Stimulated activated CD4-positive, alpha-beta T cell treated with anti-CD3 and anti-CD28 coated beads, Interleukin-12 subunit alpha, Interleukin-12 subunit beta, amount 100 ng/mL, for 4 hours (primary cell): Measurements from ENCODE around the gene EGR2.
A peak's percentile ranks its signal among the peaks of the same experiment; 100 is the strongest.

Experiments
- DNase-seq: peaks from one replicate; pipeline ENCODE4 v3.0.0-alpha.2; 2020

The EGR2 gene

DNA sequence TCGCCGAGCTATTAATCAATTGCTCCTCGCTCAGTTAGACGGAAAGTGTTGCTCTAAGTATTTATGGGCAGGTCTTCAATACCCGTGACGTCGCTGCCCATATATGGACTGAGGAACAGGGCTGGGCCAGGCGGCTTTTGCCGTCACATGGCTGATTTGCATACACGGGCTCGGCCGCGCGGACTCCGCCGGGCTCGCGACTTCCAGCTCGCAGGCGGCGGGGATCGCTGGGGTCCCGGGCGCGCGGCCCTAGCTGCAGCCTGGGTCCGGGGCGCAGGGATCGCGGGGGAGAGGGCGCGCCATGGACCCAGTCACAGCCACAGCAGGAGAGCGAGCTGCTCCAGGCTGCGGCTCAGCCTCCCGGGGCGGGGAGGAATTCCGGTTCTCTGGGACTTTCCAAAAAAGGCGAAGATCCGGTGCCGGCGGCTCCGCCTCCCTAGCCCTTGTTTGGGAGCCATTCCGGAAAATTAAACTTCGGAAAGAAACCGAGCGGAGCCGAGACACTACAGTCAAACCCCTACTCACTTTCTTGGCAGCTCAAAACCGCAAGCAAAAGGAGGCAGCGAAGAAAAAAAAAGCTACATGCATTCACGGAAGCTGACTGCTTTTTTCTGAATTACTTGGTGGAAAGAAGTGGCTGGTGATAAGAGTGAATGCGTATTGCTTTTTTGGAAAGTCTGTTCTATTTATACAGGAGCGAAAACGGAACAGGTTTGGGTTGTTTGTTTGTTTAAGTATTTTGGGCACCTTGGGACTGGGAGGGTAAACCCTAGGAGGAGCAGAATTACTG lies at the start of gene EGR2:
EGR2 (minus strand) TSS at position 36 of the 790 bp plus-strand sequence. CDS start 337 bp downstream, outside the sequence.
- DNase-seq: peak; percentile 92

DNA sequence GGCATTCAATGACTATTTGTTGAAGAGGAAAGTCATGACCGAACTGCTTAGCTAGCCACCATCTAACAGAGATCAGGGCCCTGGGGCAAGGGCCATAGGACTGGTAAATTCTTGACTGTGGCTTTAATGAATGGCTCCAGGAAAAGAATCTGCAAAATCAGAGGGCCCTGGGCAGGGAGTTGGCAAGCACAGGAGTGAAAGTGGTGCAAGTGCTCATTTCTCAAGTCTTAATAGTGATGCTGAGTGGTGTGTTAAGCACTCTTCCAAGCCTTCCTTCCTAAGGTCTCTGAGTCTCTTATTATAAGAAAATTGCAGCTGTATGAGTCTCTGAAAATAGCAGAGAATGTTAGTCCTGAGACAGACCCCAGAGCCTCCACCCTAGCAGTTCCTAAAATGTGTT lies 46.3 kb upstream of the EGR2 start:
- DNase-seq: no peak

DNA sequence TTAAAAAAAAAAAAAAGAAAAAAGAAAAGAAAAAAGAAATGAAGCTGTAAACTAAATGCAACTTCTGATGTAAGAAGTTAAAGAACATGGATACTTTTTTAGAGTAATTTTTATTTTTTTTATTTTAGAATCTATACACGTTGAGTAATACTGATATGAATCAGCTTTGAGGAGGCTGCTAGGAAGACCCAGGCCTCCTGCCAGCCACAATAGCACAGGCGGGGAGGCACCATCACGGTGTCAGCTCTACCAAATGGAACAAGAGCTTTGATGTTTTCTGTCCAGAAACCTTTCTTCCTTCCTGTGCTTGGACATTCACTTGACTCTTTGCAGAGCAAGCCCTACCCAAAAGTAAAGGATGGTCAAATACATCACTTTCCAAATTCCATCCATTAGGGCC lies 45.3 kb upstream of the EGR2 start:
- DNase-seq: no peak

DNA sequence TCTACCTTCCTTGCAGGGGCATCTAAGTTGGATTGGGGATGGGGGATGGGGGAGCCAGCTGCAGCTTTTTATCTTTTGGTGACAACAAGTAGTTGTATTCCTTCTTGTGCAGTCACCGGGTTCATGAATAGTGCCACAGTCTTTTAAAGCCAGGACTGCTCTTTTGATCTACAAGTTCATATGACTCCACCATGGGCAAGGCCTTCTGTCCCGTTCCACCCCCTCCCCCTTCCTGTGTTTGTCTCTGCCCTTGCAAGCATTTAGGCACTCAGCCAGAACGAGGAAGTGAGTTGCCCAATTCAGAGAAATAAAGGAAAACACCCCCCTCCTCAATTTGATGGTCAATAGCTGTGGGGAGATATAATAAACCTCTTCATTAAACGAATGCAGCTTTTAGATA lies 44.8 kb upstream of the EGR2 start:
- DNase-seq: no peak

DNA sequence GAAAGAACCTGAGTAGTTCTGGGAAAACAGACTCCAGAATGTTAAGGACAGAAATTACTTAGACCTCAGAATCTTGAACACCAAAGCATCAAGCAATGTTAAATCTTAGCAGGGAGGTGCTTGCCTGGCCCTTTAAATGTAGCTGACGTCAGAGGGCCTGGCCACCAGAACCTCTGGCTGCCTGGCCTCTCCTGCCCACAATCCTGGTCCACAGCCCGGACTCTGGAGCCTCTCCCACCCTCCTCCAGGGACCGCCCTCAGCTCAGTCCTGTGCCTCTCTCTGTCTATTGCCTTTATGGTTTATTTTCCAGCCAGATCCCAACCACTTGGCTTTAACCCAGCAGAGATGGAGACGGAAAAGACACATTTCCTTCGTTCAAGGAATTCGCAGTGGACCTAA lies 42.2 kb upstream of the EGR2 start:
- DNase-seq: no peak

DNA sequence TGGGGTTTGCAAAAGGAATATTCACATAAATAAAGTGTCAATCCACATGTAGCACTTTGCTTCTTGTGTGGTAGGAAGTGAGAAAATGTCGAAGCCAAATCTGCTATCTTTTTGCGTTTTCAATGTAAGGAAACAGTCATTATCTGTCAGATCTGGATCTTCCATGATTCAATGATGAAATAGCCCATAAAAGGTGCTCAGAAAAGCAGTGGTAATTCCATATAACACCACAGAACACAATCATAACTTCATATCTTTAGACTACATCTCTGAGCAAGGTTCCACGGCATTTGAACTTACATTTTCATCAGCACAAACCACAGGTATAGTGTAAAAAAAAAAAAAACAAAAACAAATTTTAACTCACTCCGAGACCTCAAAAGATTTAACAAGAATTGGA lies 39.9 kb upstream of the EGR2 start:
- no peak for DNase-seq

DNA sequence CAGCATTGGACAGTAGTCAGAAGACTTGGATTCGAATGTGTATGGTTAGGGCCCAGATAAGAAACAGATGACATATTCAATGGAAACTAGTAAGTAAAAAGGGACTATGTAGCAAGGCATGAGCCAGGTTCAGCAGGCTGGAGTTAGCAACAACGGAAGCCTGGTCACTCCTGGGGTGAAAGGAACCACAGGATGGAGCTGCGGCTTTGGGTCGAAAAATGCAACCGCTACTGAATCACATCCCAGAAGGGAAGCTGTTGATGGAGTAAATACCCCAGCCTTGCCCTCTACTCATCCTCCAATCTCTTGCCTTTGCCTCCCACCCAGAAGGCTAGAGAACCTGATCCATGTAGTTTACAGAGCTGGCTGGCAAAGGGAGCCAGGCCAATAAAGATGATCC lies 37.5 kb upstream of the EGR2 start:
- no peak for DNase-seq

DNA sequence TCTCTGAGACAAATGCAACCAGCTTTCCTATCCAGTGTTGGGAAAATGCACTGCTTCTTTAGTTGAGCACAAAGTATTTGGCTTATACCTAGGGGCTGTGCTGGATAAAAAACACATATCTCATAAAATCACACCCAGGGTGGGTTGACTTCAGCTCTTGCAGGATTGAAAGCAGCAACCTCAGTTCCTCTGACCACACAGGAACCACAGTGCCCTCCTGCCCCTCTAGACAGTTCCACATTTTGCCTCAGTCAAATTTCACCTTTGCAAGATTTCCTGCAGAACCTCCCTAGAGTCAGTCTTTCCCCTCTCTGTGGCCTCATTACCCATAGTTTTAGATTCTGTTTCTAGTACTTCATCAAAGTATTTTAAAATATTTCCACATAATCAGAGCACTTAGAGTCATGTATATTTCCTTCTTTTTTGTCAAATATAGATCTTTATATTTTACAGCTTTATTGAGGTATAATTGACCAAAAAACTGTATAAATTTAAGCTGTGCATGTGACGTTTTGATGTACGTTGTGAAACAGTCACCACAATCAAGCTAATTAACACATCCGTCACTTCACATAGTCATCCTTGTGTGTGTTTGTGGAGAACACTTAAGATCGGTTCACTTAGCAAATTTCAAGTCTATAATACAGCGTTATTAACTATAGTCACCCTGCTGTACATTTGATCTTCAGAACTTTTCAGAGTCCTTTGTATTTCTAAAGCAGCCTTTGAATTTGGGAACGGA lies 37.0 kb upstream of the EGR2 start:
- DNase-seq: no peak

DNA sequence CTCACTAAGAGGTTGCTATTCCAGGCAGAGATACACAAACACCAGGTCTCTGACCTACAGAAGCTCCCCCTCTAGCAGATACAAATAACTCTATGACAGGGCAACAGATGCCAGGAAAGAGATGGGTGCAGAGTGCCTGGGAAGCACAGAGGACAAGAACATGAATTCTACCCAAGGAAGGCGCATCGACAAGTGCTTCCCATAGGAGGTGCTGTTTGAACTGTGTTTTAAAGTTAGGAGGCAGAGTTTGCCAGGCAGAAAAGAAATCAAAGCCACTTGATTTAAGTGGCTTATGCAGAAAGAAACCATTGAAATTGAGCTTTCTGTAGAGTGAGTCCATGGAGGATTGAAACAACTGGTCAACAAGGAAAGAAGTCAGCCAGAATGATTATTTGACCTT lies 35.3 kb upstream of the EGR2 start:
- DNase-seq: no peak

DNA sequence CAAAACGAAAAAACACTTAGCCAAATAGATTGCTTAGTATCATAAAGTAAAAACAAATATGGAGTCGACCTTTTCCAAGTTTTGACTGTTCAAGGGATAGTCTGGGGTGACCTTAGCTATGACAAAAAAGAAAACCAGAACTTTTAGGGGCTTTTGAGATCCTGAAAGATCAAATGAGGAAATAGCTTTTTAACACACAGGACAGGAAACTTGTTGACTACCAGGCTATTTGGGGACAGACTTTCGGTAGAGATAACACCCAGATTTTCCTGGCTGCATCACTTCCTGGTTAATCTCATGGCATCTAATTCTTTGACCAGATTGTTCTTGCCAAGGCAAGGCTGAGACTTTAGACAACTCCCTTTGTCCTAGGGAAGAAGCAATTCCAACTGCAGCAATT lies 34.5 kb upstream of the EGR2 start:
- no peak for DNase-seq

DNA sequence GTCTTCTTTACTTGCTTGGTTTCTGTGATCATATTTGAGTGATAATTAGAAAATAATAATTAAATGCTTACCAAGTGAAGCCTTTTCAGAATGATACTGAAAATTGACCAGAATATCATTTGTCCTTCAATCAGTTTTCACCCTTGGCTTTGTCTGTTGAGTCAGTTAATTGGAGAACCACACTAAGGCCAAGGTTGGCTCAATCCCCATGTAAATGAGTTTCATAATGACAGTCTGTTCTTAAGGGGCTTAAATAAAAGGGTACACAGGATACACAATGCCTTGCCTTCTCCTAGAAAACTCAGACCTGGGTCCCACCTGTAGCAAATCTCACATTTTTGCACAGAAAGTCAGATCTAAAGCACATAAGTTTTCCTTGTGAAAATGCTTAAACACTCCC lies 31.3 kb upstream of the EGR2 start:
- DNase-seq: no peak

DNA sequence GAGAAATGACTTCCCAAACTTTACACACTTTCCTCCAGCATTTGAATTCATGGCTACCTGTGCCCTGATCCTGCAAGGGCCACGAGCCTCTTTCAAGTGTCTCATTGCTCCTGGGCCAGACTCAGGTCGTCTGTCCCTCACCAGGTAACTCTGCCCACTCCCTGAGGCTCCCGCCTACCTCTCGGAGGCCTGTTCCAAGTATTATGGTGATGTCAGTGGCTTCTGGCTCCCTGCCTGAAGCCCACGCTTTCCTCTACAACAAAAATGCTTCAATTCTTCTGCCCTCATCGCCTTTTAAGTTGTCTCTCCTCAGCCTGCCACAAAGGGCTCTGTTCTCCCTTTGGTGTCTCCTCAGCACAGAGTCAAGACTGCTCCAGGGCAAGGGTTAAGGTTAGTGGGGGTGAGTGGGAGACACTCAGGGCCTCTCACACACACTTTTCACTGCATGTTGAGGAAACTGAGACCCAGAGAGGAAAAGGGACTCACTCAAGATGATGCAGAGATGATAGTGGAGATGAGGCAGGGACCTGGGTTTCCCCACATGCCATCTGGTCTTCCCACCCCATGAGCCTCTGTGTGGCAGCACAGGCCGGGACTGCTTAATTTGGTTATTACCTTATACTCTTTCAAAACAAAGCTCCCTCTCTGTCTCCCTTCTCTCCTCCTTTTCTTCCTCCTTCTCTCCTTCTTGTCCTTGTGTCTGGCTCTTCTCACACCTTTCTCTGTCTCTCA lies 28.3 kb upstream of the EGR2 start:
- peak; percentile 22 for DNase-seq

DNA sequence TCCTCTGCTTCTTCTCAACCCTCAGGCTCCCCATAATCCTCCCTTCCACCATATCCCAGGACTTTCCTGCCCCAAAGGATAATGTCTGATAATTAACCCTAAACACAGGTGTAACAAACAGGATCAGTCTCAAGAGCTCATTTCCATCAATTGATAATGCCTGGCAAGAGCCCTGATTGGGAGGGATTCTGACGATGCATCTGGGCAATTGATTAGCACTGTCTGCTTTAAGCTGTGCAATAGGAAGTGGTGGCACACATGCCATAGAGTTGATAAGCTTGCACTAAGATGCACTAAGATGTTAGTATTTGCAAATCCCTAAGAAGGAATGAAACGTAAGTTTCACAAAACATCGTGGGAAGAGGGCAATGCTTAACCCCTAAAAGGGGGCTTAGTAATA lies 27.4 kb upstream of the EGR2 start:
- no peak for DNase-seq

DNA sequence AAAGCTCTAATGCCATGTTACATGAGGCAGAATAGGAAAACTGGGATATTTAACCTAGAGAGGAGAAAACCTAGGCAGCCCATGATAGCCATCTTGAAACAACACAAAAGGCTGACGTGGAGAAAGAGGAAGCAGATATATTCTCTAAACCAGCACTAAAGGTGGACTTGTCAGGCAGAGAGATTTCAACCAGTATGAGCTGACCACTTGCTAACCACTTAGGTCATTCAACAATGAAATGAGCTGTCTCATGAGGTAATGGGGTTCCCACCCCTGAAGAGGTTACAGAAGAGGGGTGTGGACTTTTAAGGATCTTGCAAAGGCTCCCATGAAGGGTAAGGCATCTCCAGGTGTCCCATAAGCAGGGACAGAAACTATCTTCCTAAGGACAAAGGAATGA lies 26.8 kb upstream of the EGR2 start:
- no peak for DNase-seq

DNA sequence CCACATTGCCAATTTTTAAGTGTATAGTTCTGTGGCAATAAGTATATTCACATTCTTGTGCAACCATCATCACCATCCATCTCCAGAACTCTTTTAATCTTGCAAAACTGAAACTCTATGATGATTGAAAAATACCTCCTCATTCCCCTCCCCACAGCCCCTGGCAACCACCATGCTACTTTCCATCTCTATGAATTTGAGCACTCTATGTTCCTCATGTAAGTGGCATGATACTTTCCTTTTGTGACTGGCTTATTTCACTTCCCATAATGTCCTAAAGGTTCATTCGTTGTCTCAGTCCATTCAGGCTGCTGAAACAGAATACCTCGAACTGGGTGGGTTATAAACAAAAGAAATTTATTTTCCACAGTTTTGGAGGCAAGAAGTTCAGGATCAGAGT lies 23.4 kb upstream of the EGR2 start:
- no peak for DNase-seq

DNA sequence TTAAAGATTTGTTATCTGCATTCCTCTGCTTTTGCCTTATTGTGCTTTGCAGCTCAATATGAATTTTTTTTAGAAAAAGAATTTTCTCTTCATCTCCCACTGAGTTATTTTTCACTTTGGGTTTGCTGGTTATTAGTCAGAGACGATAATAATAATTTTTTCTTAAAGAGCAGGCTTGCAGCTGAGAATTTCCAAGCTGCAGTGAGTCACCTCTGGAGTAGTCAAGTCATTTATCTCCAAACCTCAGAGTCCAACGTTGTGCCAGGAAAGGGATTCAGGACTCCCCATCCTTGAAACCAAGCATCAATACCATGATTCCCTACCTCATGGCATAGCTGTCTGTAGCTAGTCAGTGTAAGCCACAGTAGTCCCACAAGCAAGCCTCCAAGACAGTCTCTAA lies 15.2 kb upstream of the EGR2 start:
- no peak for DNase-seq

DNA sequence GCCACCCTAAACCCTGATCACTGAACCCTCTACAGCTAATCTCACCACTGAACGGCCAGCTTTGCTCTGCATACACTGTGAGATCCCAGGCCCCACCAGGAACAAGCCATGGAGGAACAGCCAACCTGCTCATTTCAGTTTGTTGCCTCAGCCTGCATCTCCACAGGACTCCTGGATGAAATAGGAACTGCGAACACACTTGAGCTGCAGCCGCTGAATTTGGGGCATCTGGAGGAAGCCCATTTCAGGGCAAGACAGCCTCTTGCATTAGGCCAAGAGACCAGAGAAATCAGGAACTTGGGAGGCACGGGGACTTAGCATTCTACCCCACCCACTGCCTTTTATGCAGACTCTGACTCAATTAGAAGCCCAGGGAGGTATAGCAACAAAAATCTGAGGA lies 14.5 kb upstream of the EGR2 start:
- DNase-seq: no peak

DNA sequence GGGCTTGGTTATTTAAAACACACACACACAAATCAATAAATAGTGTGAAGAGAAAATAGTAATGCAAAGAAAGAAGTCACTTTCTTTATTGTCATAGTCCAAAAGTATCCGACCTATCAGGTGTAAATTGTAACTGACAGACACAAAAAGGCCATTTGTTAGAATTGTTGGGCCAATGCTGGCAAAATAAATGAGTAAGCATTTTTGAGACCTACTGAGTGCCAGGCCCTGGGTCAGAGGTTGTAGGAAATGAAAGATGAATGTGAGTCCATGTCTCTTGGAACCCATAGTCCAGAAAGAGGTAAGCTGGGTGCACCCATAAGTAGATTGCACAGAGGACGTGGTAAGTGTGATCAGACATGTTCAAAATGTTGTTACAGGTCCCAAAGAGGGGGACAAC lies 13.5 kb upstream of the EGR2 start:
- DNase-seq: no peak

DNA sequence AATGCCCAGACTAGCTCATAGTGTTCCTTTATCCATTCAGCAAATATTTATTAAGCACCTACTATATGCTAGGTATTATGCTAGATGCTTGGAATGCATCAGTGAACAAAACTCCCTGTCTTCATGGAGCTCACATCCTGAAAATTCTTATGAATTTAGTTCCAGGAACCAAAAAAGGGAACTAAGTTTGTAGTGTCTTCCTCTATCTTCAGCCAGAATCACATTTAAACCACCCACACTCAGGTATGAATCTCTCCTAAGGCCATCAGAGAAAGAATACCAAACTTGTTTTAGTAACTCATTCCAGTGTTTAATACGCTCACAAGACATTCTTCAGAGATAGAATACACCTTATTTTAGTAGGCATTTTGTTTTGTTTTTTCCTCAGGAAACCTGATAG lies 10.1 kb upstream of the EGR2 start:
- no peak for DNase-seq

DNA sequence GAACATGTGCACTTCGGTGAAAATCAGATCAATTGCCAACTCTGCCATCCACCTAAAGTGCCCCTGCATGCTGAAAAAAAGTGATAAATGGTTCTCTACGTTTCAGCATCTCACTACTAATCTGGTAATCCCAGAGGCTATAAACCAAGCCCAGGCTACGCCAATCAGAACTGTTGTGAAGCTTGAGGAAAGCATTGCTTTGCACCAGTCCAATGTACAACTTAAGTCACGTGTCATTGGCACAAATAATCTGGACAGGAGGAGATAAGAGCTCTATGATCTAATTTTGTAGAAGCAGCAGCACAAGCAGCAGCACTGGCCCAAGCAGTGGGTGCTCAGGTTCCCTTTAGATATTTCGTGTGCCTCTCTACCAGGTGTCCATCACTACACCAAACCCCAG lies 4.4 kb upstream of the EGR2 start:
- DNase-seq: no peak

DNA sequence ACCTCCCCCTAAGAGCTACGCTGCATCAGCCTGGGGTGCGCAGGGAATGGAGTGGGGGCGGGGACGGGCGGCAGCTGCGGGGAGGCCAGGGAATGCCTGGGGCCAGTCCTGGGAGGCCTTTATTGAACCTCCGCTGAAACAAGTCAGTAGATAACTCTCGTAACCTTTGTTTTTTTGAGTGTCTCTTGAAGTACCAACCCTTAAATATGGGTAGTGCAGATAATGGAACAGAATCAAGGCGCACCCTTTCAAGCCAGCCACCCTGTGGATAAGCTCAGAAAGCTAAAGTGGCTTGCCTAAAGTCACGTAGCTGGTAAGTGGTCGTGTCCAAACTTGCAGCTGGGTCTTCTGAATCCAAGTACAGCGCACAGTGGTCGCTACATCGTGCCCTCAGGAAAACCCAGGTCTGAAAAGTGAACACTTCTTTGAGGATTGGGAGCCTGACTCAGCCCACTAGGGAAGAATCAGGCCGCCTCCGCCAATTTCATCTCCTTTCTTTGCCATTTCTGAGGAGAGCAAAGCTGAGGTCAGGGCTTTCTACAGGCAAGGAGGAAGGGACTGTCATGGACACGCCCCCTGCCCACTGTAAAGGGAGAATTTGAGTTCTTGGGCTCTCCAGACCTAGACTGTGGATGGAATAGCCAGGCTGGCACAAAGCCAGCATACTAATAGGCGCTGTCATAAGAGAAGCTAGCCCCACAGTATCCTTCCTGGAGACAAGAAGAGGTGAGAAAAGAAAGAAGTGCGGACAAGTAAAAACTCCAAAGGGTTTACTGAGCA lies 3.2 kb upstream of the EGR2 start:
- DNase-seq: no peak

DNA sequence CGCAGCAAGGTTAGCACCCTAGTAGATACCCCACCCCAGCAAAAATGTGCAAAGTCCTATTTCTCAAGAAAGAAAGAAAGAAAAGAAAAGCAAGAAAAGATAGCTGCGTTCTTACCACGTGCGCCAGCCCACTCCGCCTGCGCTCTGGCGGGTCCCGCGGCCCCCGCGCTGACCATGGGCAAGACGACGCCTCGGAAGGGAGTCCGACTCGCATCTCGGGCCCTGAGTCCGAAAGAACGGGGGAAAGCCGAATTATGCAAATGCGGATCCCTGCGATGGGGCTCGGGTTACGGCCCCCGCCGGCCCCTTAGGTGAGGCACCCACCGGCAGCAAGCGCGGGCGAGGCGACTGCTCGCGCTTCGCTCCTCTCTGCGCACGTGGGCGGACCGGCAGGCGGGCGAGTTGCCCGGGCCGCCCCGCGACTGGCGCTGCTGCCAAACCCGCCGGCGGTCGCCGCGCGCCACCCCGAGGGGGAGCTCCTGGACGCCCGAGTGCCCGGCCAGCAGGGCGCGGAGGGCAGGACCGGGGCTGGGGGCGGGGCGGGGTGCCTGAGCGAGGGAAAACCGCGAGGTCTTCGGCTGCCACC lies 2.4 kb upstream of the EGR2 start:
- peak; percentile 67 for DNase-seq
